T-cell (primary cell): ENCODE measurements around the gene EFCAB8. TPM values are rescaled to one million over a fixed set of nuclear protein-coding genes. Genes with fewer than 3 reads are reported as not detected.

Experiments
- ATAC-seq, 4 experiments: fragments of 200-7000 bp in 3 of 4; fragments of 150-1000 bp in 1 of 4; cut with Tn5 transposase; replicated peaks in 1 of 4; 1 replicate in 3 of 4; 2 replicates in 1 of 4; pipeline ENCODE4 v1.10.0; 2021; ENCODE audit warnings: moderate library complexity in 3 of 4, mild to moderate bottlenecking in 2 of 4, moderate number of reproducible peaks in 1 of 4
- CTCF ChIA-PET, 2 donors: fragments of 300-600 bp; sonication (Branson Sonifier 250); formaldehyde crosslinking; loops; one replicate each; lab custom pipeline; 2022; ENCODE audit warnings: antibody characterized with exemption in 2 of 2; lab: Charles Lee
- POLR2A ChIA-PET, 2 donors: fragments of 300-600 bp; sonication (Branson Sonifier 250); formaldehyde crosslinking; loops; one replicate each; lab custom pipeline; 2022; ENCODE audit warnings: antibody characterized with exemption in 2 of 2; lab: Charles Lee
- DNase-seq, 35 experiments: peaks; one replicate each; pipeline versions ENCODE4 v3.0.0 to v3.0.0-alpha.2; 2013 to 2023
- H3K27ac ChIP-seq: one replicate; pipeline ENCODE4 v1.5.1; 2013; ENCODE audit warnings: low read length
- H3K27me3 ChIP-seq, 2 experiments: replicated peaks in 1 of 2; 1 replicate in 1 of 2; 2 replicates in 1 of 2; pipeline versions ENCODE4 v1.6.1 to v1.7.0; 2013; ENCODE audit warnings: low read length in 1 of 2, mixed read lengths in 1 of 2; ENCODE audit not compliant: control insufficient read depth in 2 of 2, insufficient read depth in 2 of 2; ENCODE audit errors: extremely low read depth in 1 of 2
- H3K36me3 ChIP-seq, 2 donors: 1 replicate in 1 of 2; 2 replicates in 1 of 2; pipeline versions ENCODE4 v1.6.1 to v1.7.0; 2013; ENCODE audit warnings: low read length in 1 of 2; ENCODE audit not compliant: control insufficient read depth in 2 of 2, insufficient read depth in 1 of 2; ENCODE audit errors: extremely low read depth in 1 of 2
- H3K4me1 ChIP-seq, 2 experiments: 1 replicate in 1 of 2; 2 replicates in 1 of 2; pipeline versions ENCODE4 v1.6.1 to v1.7.0; 2013; ENCODE audit warnings: low read length in 2 of 2, mixed read lengths in 1 of 2; ENCODE audit not compliant: insufficient read depth in 2 of 2, control insufficient read depth in 1 of 2; ENCODE audit errors: extremely low read depth in 1 of 2
- H3K4me3 ChIP-seq, 2 donors: 1 replicate in 1 of 2; 2 replicates in 1 of 2; pipeline versions ENCODE4 v1.5.1 to v1.7.0; 2013; ENCODE audit warnings: mild to moderate bottlenecking in 2 of 2, low read length in 1 of 2, moderate library complexity in 1 of 2; ENCODE audit not compliant: control insufficient read depth in 1 of 2; ENCODE audit errors: extremely low read depth in 1 of 2
- H3K9me3 ChIP-seq: 2 replicates; pipeline ENCODE4 v1.7.0; 2013
- H3K27ac Mint-ChIP-seq, 2 donors: one replicate each; pipeline ENCODE4 v1.8.0; 2020 to 2021; ENCODE audit warnings: mild to moderate bottlenecking in 2 of 2, mixed read lengths in 2 of 2
- H3K27me3 Mint-ChIP-seq, 2 donors: one replicate each; pipeline ENCODE4 v1.8.0; 2021 to 2022; ENCODE audit warnings: mixed read lengths in 2 of 2
- H3K36me3 Mint-ChIP-seq: one replicate; pipeline ENCODE4 v1.8.0; 2021; ENCODE audit warnings: mixed read lengths
- H3K4me1 Mint-ChIP-seq, 3 donors: one replicate each; pipeline ENCODE4 v1.8.0; 2020 to 2022; ENCODE audit warnings: mixed read lengths in 3 of 3, mild to moderate bottlenecking in 1 of 3
- H3K4me3 Mint-ChIP-seq, 3 donors: one replicate each; pipeline ENCODE4 v1.8.0; 2020 to 2022; ENCODE audit warnings: mild to moderate bottlenecking in 3 of 3, mixed read lengths in 3 of 3, moderate library complexity in 3 of 3
- H3K9me3 Mint-ChIP-seq, 3 donors: one replicate each; pipeline ENCODE4 v1.8.0; 2020 to 2022; ENCODE audit warnings: mixed read lengths in 3 of 3
- WGBS: methylation state at CpG from one replicate; pipeline ENCODE4 v1.1.5; 2013; ENCODE audit warnings: missing lambda C conversion rate; ENCODE audit not compliant: insufficient coverage; 5-methylcytosine and 5-hydroxymethylcytosine counted together
- total RNA-seq, 35 experiments: library from RNA in 6 of 35; stranded (reverse) in 6 of 35; fragments of 120-200 nt in 1 of 35; gene quantifications; one replicate each; pipeline versions ENCODE4 v1.2.1 to v1.2.4 and lab custom pipeline; 2013 to 2026

The EFCAB8 gene
- total RNA-seq, 5 donors from 2014 or later (not counting 1 experiment from before 2014, with no cell fraction given) = 0.80 to 1.5 (median 1.2) TPM

GRCh38 chr20:32966881-32967781 lies 108.4 kb downstream of the EFCAB8 start:
- WGBS = 8% methylated on average over 7 of the region's 16 CpGs
- Histone ChIP-seq H3K9me3 (no peaks in the 10 kb centered on the region), H3K4me3 (peak overlapping the region; percentile 13 to 23), H3K27ac (peak overlapping the region; percentile 98), H3K27me3 (no peaks in the 10 kb centered on the region), H3K36me3 (no peaks in the 10 kb centered on the region), H3K4me1 (peaks cover 81 to 94% of the 10 kb centered on the region in 2 experiments)
- ATAC-seq (peak; percentile 38 to 66 (median 57)), DNase-seq (peak in 34 of 35 experiments; percentile 42 to 89 (median 66))
- no peaks in the 10 kb centered on the region for H3K27me3 Mint-ChIP-seq
- ChIA-PET CTCF (interaction anchor here (0.6 to 2.2 kb wide), 4 partner anchors 21 to 295 kb away, joined by 3 to 11 read pairs (median 3); no protein-coding TSS in a partner anchor), POLR2A (interaction anchor here (0.5 to 0.6 kb wide), 3 partner anchors 21 to 154 kb away, joined by 3 read pairs; no protein-coding TSS in a partner anchor)
- no peaks in the 10 kb centered on the region for H3K9me3 Mint-ChIP-seq
- H3K4me3 Mint-ChIP-seq = peak overlapping the region in 2 of 3 donors; percentile 57 to 65
- H3K27ac Mint-ChIP-seq = no peak overlapping the region
- no peaks in the 10 kb centered on the region for H3K36me3 Mint-ChIP-seq
- peaks cover 21 to 85% (median 82%) of the 10 kb centered on the region in 3 donors for H3K4me1 Mint-ChIP-seq

DNA sequence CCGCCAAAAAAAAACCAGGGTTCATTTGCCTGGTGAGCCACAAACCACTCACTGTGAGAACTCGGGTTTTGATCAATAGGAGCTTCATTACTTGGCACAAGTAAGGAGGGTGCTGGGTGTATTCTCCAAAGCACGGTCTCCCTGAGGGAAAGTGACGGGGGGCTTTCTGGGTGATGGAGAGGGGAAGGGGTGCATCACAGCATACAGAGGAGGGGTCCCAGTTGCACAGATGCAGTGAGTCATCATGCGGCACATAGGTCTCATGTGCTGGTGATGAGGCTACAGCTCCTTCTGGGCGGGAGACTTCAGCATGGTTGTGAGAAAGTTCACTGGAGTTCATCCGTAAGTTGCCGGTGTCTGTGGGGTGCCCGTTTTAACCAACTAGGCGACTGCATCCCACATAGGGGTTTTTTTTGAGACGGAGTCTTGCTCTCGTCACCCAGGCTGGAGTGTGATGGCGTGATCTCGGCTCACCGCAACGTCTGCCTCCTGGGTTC lies 109.3 kb downstream of the EFCAB8 start:
- no peaks in the 10 kb centered on the region for H3K9me3 ChIP-seq

DNA sequence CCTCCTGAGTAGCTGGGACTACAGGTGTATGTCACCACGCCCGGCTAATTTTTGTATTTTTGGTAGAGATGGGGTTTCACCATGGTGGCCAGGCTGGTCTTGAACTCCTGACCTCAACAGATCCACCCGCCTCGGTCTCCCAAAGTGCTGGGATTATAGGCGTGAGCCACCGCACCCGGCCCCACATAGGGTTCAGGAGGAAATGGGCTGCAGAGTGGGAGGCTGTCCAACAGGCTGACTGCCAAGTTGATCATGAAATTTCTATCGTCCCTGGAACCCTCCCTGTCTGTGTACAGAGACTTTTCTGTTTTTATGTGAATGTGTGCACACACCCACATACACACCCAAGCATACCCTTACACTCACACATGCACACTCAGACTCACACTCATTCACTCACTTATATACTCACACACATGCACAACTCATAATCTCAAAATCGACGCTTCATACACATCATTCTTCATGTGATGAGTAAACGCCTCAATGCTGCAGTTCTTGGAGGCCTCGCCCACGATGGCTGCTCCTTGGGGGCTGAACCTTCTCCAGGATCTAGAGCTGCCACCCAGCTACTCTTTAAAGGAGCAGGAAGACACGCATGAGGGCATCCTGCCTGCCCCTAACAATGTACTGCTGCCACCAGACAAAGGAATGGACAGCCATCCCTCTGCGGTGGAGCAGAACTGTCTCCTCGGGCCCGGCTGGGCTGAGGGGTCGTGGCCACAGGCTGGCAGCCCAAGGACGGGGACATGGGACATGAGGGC lies 109.9 kb downstream of the EFCAB8 start:
- H3K27ac Mint-ChIP-seq = no peak overlapping the region
- no peaks in the 10 kb centered on the region for H3K9me3 Mint-ChIP-seq
- H3K36me3 ChIP-seq = no peaks in the 10 kb centered on the region
- ChIA-PET POLR2A (no interaction called here), CTCF (interaction anchor here (0.7 to 2.2 kb wide), 2 partner anchors 23 to 72 kb away, joined by 3 to 11 read pairs; no protein-coding TSS in a partner anchor)
- no peaks in the 10 kb centered on the region for H3K27me3 ChIP-seq
- H3K27ac ChIP-seq = peak overlapping the region; percentile 98
- H3K27me3 Mint-ChIP-seq = no peaks in the 10 kb centered on the region
- ATAC-seq (no peak), DNase-seq (peak in 5 of 35 experiments; percentile 14 to 45 (median 29))
- WGBS = 43% methylated on average over 4 of the region's 19 CpGs
- peaks cover 8 to 70% (median 68%) of the 10 kb centered on the region in 3 donors for H3K4me1 Mint-ChIP-seq
- peaks cover 84 to 97% of the 10 kb centered on the region in 2 experiments for H3K4me1 ChIP-seq
- H3K9me3 ChIP-seq = no peaks in the 10 kb centered on the region
- H3K36me3 Mint-ChIP-seq = no peaks in the 10 kb centered on the region
- H3K4me3 Mint-ChIP-seq = peak overlapping the region in 1 of 3 donors; percentile 29
- no peak overlapping the region for H3K4me3 ChIP-seq

More for the DNA sequence above, 109.3 kb downstream of the EFCAB8 start:
- no peaks in the 10 kb centered on the region for H3K36me3 ChIP-seq
- peak overlapping the region in 1 of 2 donors; percentile 13 for H3K4me3 ChIP-seq
- 25% methylated on average over 9 of the region's 16 CpGs for WGBS
- POLR2A ChIA-PET = interaction anchor here in 1 of 2 donors (0.5 kb wide), 2 partner anchors 22 to 154 kb away, joined by 3 read pairs; no protein-coding TSS in a partner anchor
- CTCF ChIA-PET = interaction anchor here (0.6 to 2.2 kb wide), 5 partner anchors 22 to 295 kb away, joined by 3 to 11 read pairs (median 3); no protein-coding TSS in a partner anchor
- no peaks in the 10 kb centered on the region for H3K9me3 Mint-ChIP-seq
- no peaks in the 10 kb centered on the region for H3K27me3 Mint-ChIP-seq
- peak overlapping the region; percentile 98 for H3K27ac ChIP-seq
- H3K27ac Mint-ChIP-seq = no peak overlapping the region
- H3K27me3 ChIP-seq = no peaks in the 10 kb centered on the region
- peaks cover 15 to 76% (median 74%) of the 10 kb centered on the region in 3 donors for H3K4me1 Mint-ChIP-seq
- no peaks in the 10 kb centered on the region for H3K36me3 Mint-ChIP-seq
- DNase-seq (peak in 33 of 35 experiments; percentile 32 to 85 (median 61)), ATAC-seq (peak in 2 of 4 experiments; percentile 9 to 46)
- H3K4me3 Mint-ChIP-seq = peak overlapping the region in 2 of 3 donors; percentile 42 to 53
- H3K4me1 ChIP-seq = peaks cover 83 to 97% of the 10 kb centered on the region in 2 experiments

DNA sequence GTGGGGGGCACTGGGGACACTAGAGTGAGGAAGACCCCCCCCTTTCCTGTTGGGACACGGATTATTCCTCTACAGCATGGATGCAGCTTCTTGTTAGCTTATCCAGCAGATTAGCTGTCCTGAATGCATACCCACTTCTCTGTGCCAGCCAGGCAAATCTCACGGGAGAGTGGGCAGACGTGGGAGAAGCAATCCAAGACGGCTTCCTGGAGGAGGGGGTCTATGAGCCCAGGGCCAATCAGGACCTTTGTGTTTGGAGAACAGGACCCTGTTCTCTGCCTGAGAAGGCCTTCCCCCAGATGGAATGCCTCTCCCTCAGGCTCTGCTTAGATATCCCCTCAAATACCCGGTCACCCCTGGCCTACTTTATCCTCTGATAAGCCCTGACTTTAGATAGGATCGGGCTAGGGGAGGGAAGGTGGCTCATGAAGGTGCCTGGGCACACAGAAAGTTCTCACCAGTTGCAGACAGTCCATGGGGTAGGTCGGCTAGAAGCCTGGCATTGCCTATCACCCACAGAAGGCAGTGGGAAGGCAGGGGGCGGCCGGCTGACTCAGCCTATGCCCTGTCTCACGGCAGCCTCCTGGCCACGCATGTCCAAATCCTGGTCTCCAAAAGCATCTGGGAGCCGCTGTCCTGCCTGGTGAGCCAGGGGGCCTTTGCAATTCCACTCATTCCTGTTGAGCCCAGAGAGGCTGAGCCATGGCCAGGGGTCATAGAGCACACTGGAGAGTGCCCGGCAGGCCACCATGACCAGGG lies 110.8 kb downstream of the EFCAB8 start:
- H3K4me3 ChIP-seq = no peak overlapping the region
- H3K27ac Mint-ChIP-seq = no peak overlapping the region
- ChIA-PET CTCF (no interaction called here), POLR2A (no interaction called here)
- no peak overlapping the region for H3K4me3 Mint-ChIP-seq
- H3K27me3 ChIP-seq = no peaks in the 10 kb centered on the region
- DNase-seq (peak in 2 of 35 experiments; percentile 5 to 12), ATAC-seq (no peak)
- H3K36me3 ChIP-seq = no peaks in the 10 kb centered on the region
- no peaks in the 10 kb centered on the region for H3K36me3 Mint-ChIP-seq
- peak overlapping the region; percentile 98 for H3K27ac ChIP-seq
- H3K4me1 ChIP-seq = peaks cover 91 to 100% of the 10 kb centered on the region in 2 experiments
- H3K9me3 ChIP-seq = no peaks in the 10 kb centered on the region
- WGBS = 81% methylated on average over 7 of the region's 13 CpGs
- no peaks in the 10 kb centered on the region for H3K27me3 Mint-ChIP-seq
- no peaks in the 10 kb centered on the region for H3K9me3 Mint-ChIP-seq
- H3K4me1 Mint-ChIP-seq = peaks cover 2 to 64% (median 63%) of the 10 kb centered on the region in 3 donors

DNA sequence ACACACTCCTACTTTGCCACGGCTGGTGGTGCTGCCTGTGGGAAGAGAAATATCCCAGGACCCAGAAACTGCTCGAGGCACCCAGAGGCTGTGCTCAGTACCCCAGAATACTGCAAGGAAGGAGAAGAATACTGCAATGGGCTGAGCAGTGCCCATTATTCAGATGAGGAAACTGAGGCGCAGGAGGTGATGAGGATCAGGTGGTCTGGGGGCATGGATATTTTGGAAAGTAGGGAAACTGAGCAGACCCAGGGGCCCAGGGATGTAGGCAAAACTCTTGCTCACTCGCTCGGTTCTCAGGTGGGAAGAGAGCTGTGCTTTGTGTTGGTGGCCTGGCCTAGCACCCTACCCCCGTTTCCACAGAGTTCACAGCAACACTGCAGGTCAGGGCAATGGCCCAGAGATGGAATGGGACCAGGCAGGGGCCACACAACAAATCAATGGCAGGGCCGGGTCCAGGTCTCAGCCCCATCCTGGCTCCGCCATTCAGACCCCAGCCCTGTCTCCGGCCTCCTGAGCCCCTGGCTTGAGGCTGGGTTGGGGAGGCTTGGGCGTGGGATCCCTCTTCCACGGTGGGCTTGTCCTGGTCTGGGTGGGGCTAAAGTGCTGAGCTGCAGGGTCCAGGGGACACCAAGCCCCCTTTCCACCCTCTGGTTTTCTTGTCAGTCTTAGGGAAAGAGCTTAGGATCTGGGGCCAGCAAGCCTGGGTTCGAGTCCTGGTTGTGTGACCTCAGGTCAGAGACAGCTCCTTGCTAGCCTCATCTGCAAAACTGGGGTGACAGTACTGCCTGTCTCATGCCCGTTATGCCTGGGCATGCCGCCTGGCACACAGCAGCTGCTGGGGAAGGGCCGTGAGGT lies 111.6 kb downstream of the EFCAB8 start:
- Histone ChIP-seq H3K9me3 (no peaks in the 10 kb centered on the region), H3K4me3 (no peak overlapping the region), H3K36me3 (no peaks in the 10 kb centered on the region), H3K27ac (peak overlapping the region; percentile 98), H3K27me3 (no peaks in the 10 kb centered on the region), H3K4me1 (peaks cover 87 to 98% of the 10 kb centered on the region in 2 experiments)
- ChIA-PET POLR2A (interaction anchor here in 1 of 2 donors (0.6 kb wide), 1 partner anchor 486 kb away, joined by 3 read pairs; no protein-coding TSS in a partner anchor), CTCF (no interaction called here)
- no peak for ATAC-seq
- H3K36me3 Mint-ChIP-seq = no peaks in the 10 kb centered on the region
- no peak overlapping the region for H3K4me3 Mint-ChIP-seq
- H3K4me1 Mint-ChIP-seq = peaks cover 0 to 56% (median 56%) of the 10 kb centered on the region in 3 donors
- H3K27ac Mint-ChIP-seq = no peak overlapping the region
- WGBS = 85% methylated on average over 10 of the region's 15 CpGs
- DNase-seq = peak in 2 of 35 experiments; percentile 3 to 13
- H3K27me3 Mint-ChIP-seq = no peaks in the 10 kb centered on the region
- no peaks in the 10 kb centered on the region for H3K9me3 Mint-ChIP-seq
